ENCODE measurements around the gene DRD4.

DRD4 gene
- 0.07 to 0.97 reads per million in 2 donors for total RNA-seq

DNA sequence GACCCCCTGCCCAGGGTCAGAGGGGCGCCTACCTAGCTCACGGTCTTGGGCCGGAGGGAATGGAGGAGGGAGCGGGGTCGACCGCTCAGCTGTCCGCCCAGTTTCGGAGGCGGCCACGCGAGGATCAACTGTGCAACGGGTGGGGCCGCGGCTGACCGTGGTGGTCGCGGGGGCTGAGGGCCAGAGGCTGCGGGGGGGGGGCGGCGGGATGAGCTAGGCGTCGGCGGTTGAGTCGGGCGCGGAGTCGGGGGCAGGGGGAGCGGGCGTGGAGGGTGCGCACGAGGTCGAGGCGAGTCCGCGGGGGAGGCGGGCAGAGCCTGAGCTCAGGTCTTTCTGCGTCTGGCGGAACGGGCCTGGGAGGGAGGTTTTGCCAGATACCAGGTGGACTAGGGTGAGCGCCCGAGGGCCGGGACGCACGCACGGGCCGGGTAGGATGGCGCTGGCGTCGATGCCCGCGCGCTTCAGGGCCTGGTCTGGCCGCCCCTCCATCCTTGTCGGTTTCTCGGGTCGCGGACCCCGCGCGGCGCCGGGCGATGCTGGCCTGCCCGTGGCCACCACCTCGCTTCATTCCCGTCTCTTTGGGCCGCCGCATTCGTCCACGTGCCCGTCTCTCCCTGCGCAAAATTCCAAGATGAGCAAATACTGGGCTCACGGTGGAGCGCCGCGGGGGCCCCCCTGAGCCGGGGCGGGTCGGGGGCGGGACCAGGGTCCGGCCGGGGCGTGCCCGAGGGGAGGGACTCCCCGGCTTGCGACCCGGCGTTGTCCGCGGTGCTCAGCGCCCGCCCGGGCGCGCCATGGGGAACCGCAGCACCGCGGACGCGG is at the start of gene DRD4:
Gene DRD4, plus strand, starts transcription at position 759 of the 822 bp plus-strand sequence. Its CDS starts 36 bp downstream, at position 795.
- no peak for DNase-seq

DNA sequence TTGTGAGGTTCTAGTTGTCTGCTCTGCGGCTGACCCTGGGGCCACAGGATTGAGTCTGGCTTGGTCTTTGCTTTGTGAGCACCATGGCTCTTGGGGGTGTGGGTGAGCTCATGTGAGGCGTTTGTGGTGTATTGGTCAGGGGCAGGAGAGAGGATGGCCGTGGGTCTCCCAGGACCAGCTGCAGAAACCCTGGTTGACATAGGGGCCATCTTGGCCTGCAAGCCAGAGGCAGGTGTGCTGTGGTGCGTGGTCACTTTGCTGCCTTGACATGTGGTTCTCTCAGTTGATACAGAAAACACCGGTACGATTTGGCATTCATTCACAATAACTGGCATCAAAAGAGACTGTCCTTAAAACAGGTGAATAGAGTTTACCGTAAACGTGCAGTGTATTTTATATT is 49.5 kb upstream of the DRD4 start:
- DNase-seq, result no peak

DNA sequence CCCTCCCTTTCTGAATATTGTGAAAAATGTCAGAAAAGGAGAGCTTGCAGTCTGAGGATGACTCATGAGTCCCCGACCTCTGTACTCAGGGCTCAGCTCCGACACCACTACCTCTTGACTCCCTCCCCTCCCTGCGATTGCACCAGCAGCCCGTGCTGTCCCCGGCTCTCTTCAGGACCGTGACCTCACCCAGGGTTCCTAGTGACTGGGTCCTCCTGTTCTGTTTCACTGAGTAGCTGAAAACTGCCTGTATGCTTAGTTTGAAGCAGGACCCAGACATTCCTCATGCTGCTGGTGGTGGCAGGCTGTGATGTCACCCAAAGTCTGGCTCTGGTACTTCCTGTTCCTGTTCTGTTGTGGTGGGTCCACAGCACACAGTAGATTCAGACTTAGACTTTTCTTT is 49.1 kb upstream of the DRD4 start:
- peak; percentile 52 for DNase-seq

DNA sequence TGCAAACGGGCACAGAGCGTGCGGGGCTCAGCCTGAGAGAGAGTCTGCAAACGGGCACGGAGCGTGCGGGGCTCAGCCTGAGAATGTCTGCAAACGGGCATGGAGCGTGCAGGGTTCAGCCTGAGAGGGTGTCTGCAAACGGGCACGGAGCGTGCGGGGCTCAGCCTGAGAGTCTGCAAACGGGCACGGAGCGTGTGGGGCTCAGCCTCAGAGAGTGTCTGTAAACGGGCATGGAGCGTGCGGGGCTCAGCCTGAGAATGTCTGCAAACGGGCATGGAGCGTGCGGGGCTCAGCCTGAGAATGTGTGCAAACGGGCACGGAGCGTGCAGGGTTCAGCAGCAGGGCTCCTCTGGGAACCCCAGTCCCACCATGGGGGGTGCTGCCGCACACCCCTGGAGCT is 47.3 kb upstream of the DRD4 start:
- DNase-seq, result no peak

DNA sequence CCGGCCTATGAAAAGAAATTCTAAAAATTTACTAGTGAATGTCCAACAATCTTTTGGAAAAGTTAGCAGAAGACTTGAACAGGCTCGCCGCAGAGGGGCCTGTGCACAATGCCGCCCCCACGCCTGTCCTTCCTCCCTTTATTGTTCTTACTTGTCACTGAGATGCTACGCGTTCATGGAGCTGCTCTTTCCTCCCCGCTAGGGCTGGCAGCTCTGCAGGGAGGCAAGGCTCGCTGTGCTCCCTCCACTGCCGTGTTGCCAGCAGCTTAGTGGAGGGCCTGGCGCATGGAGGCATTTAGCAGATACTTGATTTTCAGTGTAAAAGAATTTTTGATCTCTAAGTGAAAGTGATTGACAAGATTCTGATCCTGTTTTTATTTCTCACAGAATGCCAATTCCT is 46.1 kb upstream of the DRD4 start:
- no peak for DNase-seq

DNA sequence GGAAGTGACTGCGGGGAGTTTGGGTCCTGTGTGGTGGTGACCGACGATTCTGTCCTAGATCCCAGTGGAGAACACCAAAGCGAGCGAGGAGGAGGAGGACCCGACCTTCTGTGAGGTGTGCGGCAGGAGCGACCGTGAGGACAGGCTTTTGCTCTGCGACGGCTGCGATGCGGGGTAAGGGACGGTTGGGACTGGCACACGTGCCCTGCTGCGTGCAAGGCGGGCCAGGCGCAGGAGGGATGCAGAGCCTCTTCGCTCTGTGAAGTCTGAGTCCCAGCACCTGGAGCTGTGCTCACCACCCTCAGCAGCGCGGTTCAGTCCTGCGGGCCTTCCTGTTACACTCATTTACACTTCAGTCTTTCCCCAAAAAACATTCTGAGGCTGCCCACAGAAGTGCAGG is 44.6 kb upstream of the DRD4 start:
- no peak for DNase-seq

DNA sequence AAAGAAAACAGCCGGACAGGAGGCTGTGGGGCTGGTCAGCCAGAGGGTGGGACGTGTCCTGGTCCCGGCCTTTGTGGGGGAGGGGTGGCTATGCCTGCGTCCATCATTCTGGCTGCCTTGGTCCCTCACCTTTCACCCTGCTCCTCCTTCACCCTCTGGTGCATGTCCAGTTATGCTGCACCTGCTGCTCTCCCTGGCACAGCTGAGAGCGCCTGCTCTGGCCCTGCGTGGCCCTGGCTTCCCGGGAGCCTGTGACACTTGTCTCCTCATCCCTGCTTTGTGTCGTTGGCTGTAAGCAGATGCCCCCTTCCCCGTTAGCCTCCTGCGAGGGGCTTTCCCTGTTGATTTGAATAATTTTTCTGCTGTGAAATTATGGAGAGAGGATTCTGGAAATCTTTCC is 44.2 kb upstream of the DRD4 start:
- DNase-seq, result no peak

DNA sequence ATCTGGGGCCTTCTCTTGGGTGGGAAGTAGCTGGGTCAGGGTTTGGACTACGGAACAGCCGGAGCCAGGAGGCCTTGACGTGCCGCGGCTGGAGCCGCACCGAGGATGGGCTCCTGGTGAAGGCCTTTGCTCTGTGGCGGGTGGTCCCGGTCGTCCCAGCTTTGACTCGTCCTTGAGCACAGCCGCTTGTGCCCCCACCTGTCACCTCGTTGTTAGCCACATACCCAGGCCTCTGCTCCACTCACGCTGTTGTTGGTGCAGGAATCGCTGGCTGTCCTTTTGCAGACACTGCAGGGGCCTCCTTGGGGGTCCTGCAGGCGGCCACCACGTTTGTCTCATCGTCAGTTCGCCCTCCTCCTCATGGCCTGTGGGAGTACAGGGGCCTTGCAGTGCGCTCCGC is 43.7 kb upstream of the DRD4 start:
- no peak for DNase-seq

DNA sequence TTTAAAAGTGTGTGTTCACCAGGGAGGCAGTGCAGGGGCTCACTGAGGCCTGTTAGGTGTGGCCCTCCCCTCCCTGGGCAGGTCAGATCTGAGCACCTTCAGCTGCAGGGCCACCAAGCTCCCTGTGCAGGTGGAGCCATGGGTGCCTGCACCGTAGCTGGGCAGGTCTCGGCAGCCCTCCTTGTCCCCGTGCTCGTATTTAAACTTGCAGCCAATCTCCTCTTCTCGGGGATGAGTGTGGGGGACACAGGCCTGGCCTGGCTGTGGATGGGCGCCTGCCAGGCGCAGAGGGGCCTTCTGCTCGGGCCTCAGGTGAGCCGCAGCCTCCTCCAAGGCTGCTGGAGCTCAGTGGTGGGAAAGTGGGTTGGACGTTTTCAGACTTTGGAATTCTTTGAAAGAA is 41.7 kb upstream of the DRD4 start:
- no peak for DNase-seq

DNA sequence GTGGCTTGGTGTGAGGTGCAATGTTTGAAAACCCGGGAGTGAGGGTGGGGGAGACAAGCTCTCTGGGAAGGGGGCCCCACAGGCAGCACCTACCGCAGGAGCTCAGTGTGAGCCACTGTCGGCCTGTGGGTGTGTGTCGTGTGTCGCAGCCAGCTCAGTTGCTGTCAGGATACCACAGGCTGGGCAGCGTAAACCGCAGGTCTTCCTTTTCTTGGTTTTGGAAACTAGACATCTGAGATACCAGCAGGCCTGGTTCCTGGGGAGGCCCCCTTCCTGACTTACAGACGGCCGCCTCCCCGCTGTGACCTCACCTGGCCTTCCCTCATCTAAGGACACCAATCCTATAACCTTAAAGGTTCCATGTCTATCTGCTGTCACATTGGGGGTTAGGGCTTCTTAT is 40.7 kb upstream of the DRD4 start:
- no peak for DNase-seq

DNA sequence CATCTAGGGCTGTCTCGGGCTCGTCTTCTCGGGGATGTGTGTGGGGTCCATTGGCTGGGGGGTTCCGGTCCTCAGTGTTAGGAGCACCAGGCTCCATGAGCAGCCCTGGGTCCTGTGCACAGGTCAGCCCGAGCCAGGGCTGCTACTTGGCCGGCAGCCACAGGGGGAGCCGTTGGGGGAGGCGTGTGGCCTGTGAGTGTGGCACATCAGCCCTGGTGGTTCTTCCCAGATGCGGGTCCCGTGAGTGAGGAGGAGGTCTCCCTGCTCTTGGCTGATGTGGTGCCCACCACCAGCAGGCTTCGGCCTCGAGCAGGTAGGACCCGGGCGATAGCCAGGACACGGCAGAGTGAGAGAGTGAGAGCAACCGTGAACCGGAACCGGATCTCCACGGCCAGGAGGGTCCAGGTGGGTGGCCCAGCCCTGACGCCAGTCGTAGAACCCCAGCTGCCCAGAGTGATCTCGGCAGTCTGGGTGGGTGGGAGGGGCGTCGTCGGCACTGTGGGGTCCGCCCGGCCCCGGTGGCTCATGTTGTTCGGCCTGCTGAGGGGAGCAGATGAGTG is 39.8 kb upstream of the DRD4 start:
- no peak for DNase-seq

DNA sequence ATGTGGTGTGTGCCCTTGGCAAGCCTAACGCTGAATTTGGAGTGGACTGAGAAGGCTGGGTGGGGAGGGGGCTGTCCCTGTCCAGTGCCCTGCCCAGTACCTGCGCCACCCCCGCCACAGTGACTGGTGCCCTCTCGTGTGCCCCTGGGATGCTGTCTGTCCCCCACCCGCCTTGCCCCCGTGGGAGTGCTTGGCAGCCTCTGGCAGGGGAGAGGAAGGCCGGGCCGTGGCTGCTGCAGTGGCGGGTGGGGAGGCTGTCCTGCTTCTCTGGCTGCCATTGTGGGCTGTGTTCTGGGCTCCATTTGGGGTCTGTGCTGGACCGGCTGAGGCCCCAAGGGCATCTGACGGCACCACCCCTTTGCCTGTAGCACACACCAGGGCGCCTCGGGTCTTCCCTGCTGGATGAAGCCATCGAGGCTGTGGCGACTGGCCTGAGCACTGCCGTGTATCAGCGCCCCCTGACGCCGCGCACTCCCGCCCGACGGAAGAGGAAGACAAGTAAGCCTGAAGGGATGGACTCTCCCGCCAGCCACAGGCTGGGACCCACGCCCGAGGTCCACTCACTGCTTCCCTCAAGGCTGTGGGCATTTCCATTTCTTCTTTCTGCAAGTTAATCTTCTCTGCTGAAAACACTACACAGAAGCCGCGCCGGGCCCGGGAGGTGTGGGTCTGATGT is 38.9 kb upstream of the DRD4 start:
- DNase-seq, result no peak

DNA sequence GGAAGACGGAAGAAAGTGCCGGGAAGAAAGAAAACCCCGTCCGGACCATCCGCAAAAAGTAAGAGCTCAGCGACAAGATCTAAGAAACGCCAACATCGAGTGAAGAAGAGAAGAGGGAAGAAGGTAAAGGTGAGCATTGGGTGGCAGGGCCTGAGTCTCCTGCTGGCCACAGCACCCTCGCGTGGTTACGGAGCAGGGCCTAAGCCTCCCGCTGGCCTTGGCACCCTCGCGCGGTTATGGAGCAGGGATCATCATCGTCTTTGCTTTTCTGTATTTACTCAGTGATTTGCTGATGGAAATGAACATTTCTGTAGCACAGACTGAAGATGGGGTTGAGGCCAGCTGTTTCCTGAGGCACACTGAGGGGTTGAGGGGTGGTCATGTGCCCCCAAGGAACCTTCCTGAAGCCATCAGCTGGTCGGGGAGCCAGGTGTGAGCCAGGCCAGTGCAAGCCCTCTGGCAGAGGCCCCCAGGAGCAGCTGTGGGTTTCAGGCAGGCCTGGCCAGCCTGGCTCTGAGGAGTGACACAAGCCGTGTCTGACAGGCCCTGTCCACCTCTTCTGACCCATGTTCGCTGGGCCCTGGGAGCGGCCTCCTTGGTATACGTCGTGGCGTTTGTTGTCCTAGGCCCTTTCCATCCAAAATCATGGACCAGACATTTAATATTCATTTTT is 35.4 kb upstream of the DRD4 start:
- DNase-seq, result no peak

DNA sequence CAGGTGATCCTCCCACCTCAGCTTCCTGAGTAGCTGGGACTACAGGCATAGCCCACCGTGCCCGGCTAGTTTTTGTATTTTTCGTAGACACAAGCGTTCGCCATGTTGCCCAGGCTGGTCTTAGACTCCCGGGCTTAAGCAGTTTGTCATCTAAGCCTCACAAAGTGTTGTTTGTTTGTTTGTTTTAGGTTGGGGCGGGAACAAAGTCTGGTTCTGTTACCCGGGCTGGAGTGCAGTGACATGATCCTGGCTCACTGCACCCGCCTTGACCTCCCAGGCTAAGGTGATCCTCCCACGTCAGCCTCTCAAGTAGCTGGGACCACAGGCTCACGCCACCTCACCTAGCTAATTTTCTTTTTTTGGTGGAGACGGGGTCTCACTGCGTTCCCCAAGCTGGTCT is 33.9 kb upstream of the DRD4 start:
- DNase-seq, result no peak

DNA sequence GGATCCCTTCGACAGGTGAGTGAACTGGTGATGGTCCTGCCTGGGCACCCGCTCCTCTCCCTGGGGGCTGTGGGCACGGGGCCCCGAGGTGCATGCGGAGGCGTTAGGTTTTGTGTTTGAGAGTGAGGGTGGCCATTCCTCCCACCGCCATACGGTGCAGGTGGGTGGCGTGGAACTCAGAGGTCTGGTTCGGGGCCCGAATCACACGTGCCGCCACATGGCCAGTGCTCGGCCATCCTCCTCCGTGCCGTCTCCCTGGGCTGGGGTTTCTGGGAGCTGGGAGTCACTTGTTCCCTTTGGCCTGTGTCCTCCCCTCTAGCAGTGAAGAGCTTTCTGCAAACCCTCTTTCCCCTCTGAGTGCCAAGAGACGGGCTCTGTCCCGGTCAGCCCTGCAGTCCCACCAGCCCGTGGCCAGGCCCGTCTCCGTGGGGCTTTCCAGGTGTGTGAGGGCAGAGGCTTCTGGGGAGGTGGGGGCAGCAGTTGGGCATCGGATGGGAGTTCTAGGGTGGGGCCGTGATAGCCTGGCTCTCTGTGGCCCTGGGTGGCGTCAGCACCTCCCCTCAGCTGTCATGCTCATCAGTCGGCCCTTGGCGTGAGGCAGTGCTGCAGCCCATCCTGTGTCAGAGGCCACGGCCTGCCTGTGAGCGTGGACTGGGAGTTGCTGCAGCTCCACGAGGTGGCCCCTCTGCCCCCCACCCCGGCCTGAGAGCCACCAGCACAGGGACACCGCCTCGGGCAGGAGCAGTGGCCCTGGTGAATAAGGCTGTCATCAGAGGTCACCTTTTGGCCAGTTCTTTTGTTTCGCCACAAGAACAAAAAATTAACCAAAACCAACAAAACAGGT is 31.6 kb upstream of the DRD4 start:
- no peak for DNase-seq

DNA sequence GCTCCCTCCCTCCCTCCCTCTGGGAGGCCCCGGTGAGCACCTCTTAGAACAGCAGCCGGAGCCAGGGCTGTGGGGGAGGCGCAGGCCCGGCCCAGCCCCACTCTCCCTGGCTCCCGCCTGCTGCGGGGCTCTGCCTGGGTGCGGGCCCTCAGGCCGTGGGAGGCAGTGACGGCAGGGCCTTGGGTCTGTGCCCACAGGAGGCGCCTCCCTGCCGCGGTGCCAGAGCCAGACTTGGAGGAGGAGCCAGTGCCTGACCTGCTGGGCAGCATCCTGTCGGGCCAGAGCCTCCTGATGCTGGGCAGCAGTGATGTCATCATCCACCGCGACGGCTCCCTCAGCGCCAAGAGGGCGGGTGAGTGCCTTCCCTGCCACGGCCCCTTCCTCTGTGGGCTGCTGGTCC is 30.8 kb upstream of the DRD4 start:
- DNase-seq, result no peak

DNA sequence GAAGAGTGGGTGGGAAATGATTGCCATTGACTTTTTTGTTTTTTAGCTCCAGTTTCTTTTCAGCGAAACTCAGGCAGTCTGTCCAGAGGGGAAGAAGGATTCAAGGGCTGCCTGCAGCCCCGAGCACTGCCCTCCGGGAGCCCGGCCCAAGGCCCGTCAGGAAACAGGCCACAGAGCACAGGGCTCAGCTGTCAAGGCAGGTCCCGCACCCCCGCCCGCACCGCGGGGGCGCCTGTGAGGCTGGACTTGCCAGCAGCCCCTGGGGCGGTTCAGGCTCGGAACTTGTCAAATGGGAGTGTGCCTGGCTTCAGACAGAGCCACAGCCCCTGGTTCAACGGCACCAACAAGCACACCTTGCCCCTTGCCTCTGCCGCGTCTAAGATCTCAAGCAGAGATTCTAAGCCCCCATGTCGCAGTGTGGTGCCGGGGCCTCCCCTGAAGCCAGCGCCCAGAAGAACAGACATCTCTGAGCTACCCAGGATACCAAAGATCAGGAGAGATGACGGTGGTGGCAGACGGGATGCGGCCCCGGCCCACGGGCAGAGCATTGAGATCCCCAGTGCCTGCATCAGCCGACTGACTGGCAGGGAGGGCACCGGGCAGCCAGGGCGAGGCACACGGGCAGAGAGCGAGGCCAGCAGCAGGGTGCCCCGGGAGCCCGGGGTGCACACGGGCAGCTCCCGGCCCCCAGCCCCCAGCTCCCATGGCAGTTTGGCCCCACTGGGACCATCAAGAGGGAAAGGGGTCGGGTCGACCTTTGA is 29.9 kb upstream of the DRD4 start:
- no peak for DNase-seq

DNA sequence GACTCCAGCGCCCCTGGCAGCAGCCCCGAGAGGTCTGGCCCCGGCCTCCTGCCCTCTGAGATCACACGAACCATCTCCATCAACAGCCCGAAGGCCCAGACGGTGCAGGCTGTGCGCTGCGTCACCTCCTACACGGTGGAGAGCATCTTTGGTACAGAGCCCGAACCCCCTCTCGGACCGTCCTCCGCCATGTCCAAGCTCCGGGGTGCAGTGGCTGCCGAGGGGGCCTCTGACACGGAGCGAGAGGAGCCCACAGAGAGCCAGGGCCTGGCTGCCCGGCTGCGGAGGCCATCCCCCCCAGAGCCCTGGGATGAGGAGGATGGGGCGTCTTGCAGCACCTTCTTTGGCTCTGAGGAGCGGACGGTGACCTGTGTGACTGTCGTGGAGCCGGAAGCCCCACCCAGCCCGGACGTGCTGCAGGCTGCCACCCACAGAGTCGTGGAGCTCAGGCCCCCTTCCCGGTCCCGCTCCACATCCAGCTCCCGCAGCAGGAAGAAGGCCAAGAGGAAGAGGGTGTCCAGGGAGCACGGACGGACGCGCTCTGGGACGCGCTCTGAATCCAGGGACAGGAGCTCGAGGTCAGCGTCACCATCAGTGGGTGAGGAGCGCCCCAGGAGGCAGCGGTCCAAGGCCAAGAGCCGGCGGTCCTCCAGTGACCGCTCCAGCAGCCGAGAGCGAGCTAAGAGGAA is 29.0 kb upstream of the DRD4 start:
- no peak for DNase-seq

DNA sequence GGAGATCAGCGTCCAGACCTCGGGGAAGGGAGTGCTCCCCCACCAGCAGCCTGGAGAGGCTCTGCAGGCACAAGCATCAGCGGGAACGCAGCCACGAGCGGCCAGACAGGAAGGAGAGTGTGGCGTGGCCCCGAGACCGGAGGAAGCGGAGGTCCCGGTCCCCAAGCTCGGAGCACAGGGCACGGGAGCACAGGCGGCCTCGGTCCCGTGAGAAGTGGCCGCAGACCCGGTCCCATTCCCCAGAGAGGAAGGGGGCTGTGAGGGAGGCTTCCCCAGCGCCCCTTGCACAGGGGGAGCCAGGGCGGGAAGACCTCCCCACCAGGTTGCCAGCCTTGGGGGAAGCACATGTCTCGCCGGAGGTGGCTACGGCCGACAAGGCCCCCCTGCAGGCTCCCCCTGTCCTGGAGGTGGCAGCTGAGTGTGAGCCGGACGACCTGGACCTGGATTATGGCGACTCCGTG is 28.2 kb upstream of the DRD4 start:
- no peak for DNase-seq

DNA sequence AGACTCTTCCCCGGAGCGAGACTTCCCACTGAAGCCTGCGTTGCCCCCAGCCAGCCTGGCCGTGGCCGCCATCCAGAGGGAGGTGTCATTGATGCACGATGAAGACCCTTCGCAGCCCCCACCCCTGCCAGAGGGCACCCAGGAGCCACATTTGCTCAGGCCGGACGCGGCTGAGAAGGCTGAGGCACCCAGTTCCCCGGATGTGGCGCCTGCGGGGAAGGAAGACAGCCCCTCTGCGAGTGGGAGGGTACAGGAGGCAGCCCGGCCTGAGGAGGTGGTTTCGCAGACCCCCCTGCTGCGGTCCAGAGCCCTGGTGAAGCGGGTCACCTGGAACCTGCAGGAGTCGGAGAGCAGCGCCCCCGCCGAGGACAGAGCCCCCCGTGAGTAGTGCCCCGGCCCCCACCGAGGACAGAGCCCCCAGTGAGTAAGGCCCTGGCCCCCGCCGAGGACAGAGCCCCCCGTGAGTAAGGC is 27.7 kb upstream of the DRD4 start:
- DNase-seq, result no peak

Data from T-helper 9 cell (primary cell).